ENCODE data around the gene PCDHB11.

Gene PCDHB11

GRCh38 chr5:141199359-141200235 lies at the start of gene PCDHB11:
Gene PCDHB11 (plus strand): TSS chr5:141199627. CDS start chr5:141199775, 148 bp downstream.
- Histone ChIP-seq H3K9me3 (ENCODE audit: low read length) (peaks cover 3% of the 10 kb centered on the region), H3K4me3 (ENCODE audit: low read depth, low read length, poor library complexity, severe bottlenecking) (peak within 1 kb of the TSS; percentile 7), H4K20me1 (ENCODE audit: insufficient read depth, low read length) (no peaks in the 10 kb centered on the region), H3K4me1 (ENCODE audit: insufficient read depth, low read length, severe bottlenecking) (no peaks in the 10 kb centered on the region), H3K9me2 (ENCODE audit: low read depth, low read length) (no peaks in the 10 kb centered on the region), H3K36me3 (ENCODE audit: insufficient read depth, low read length) (no peaks in the 10 kb centered on the region), H3K79me2 (ENCODE audit: insufficient read depth, low read length) (no peaks in the 10 kb centered on the region), H3K9ac (ENCODE audit: low read length) (no peak within 1 kb of the TSS), H3K4me2 (ENCODE audit: low read length) (peak within 1 kb of the TSS; percentile 51), H3K27me3 (ENCODE audit: insufficient read depth, low read length) (no peaks in the 10 kb centered on the region), H2AFZ (ENCODE audit: low read length) (no peak within 1 kb of the TSS; the same call in 1 of the 2 replicates), H3K27ac (ENCODE audit: low read depth, low read length, poor library complexity, severe bottlenecking) (no peak within 1 kb of the TSS), H3F3A (ENCODE audit: insufficient read depth, low read length) (no peaks in the 10 kb centered on the region)
- TF ChIP-seq CTCF (IDR thresholded peaks at IDR 0.05; ENCODE audit: low read length) (peak; percentile 58; the same call in 1 of the 2 replicates), EZH2 (IDR thresholded peaks at IDR 0.05; ENCODE audit: borderline replicate concordance, low read length) (no peak)

GRCh38 chr5:141149812-141150211 lies 49.6 kb upstream of the PCDHB11 start, which contains the start of gene PCDHB6:
Gene PCDHB6 (plus strand): TSS chr5:141150057. CDS start chr5:141150258, 201 bp downstream.
- H3F3A ChIP-seq (ENCODE audit: insufficient read depth, low read length) = no peaks in the 10 kb centered on the region
- no peaks in the 10 kb centered on the region for H3K36me3 ChIP-seq (ENCODE audit: insufficient read depth, low read length)
- H3K9me2 ChIP-seq (ENCODE audit: low read depth, low read length) = no peaks in the 10 kb centered on the region
- TF ChIP-seq EZH2 (IDR thresholded peaks at IDR 0.05; ENCODE audit: borderline replicate concordance, low read length) (no peak), CTCF (IDR thresholded peaks at IDR 0.05; ENCODE audit: low read length) (no peak)
- H3K79me2 ChIP-seq (ENCODE audit: insufficient read depth, low read length) = no peaks in the 10 kb centered on the region
- H3K27me3 ChIP-seq (ENCODE audit: insufficient read depth, low read length) = no peaks in the 10 kb centered on the region
- no peak within 1 kb of the TSS for H3K27ac ChIP-seq (ENCODE audit: low read depth, low read length, poor library complexity, severe bottlenecking)
- H2AFZ ChIP-seq (ENCODE audit: low read length) = no peak within 1 kb of the TSS
- H3K4me3 ChIP-seq (ENCODE audit: low read depth, low read length, poor library complexity, severe bottlenecking) = no peak within 1 kb of the TSS
- no peaks in the 10 kb centered on the region for H3K9me3 ChIP-seq (ENCODE audit: low read length)
- H3K9ac ChIP-seq (ENCODE audit: low read length) = no peak within 1 kb of the TSS
- no peaks in the 10 kb centered on the region for H3K4me1 ChIP-seq (ENCODE audit: insufficient read depth, low read length, severe bottlenecking)
- H3K4me2 ChIP-seq (ENCODE audit: low read length) = no peak within 1 kb of the TSS
- no peaks in the 10 kb centered on the region for H4K20me1 ChIP-seq (ENCODE audit: insufficient read depth, low read length)

GRCh38 chr5:141150224-141150992 lies 49.0 kb upstream of the PCDHB11 start:
- H3K36me3 ChIP-seq (ENCODE audit: insufficient read depth, low read length) = no peaks in the 10 kb centered on the region
- no peaks in the 10 kb centered on the region for H3K9me3 ChIP-seq (ENCODE audit: low read length)
- no peaks in the 10 kb centered on the region for H3K79me2 ChIP-seq (ENCODE audit: insufficient read depth, low read length)
- H3K9ac ChIP-seq (ENCODE audit: low read length) = no peak overlapping the region
- H3K9me2 ChIP-seq (ENCODE audit: low read depth, low read length) = no peaks in the 10 kb centered on the region
- H3K4me1 ChIP-seq (ENCODE audit: insufficient read depth, low read length, severe bottlenecking) = no peaks in the 10 kb centered on the region
- TF ChIP-seq EZH2 (IDR thresholded peaks at IDR 0.05; ENCODE audit: borderline replicate concordance, low read length) (no peak), CTCF (IDR thresholded peaks at IDR 0.05; ENCODE audit: low read length) (no peak)
- H3K27me3 ChIP-seq (ENCODE audit: insufficient read depth, low read length) = no peaks in the 10 kb centered on the region
- no peaks in the 10 kb centered on the region for H3F3A ChIP-seq (ENCODE audit: insufficient read depth, low read length)
- no peaks in the 10 kb centered on the region for H4K20me1 ChIP-seq (ENCODE audit: insufficient read depth, low read length)
- H3K4me2 ChIP-seq (ENCODE audit: low read length) = no peak overlapping the region
- H3K27ac ChIP-seq (ENCODE audit: low read depth, low read length, poor library complexity, severe bottlenecking) = no peak overlapping the region
- no peak overlapping the region for H2AFZ ChIP-seq (ENCODE audit: low read length)
- no peak overlapping the region for H3K4me3 ChIP-seq (ENCODE audit: low read depth, low read length, poor library complexity, severe bottlenecking)
